Ovary (tissue), 3 donors: ENCODE data around the gene SYAP1.

Source experiments
- EP300 ChIP-seq: sonication (generic); formaldehyde crosslinking; IDR thresholded peaks from one replicate; pipeline ENCODE4 v1.6.1; 2017; ENCODE audit warnings: antibody characterized with exemption
- TF ChIP-seq, protein P1 (sequence below), 3 donors: fragments of 450-650 bp in 2 of 3; fragments of 200-600 bp in 1 of 3; IDR thresholded peaks; one replicate each; pipeline versions ENCODE4 v1.5.1 to v1.8.0; 2016 to 2022; ENCODE audit warnings: antibody characterized with exemption in 3 of 3, mild to moderate bottlenecking in 1 of 3
- donor health status: DM: no; HTN: no; CAD: no.

DNA sequence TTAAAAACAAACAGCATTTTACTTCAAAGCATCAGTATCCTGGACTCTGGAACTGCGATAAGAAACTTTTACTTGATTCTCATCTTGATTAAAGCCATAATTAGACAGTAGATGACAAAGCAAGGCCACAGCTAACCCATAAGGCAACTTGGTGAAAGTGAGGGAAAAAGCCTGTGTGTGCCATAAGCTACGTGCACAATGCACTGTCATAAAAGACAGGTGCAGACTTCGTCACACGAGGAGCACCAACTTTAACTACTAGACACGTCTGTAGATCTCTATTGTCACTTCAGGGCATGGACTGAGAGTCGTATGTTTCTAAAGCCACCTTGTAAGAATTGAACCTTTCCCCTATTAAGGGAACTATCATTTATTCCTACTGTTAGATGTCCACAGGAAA lies 20.0 kb upstream of the SYAP1 start:
- TF ChIP-seq EP300: no peak
- TF ChIP-seq, protein P1, sequence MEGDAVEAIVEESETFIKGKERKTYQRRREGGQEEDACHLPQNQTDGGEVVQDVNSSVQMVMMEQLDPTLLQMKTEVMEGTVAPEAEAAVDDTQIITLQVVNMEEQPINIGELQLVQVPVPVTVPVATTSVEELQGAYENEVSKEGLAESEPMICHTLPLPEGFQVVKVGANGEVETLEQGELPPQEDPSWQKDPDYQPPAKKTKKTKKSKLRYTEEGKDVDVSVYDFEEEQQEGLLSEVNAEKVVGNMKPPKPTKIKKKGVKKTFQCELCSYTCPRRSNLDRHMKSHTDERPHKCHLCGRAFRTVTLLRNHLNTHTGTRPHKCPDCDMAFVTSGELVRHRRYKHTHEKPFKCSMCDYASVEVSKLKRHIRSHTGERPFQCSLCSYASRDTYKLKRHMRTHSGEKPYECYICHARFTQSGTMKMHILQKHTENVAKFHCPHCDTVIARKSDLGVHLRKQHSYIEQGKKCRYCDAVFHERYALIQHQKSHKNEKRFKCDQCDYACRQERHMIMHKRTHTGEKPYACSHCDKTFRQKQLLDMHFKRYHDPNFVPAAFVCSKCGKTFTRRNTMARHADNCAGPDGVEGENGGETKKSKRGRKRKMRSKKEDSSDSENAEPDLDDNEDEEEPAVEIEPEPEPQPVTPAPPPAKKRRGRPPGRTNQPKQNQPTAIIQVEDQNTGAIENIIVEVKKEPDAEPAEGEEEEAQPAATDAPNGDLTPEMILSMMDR (IDR thresholded peaks at IDR 0.05): no peak
